IMR-90 (cell line): ENCODE measurements around the gene CST4. TPM values are rescaled to one million over a fixed set of nuclear protein-coding genes. Genes with fewer than 3 reads are reported as not detected.

ENCODE experiments used
- ATAC-seq: fragments of 200-7000 bp; cut with Tn5 transposase; 2 replicates; pipeline ENCODE4 v1.9.1; 2020; ENCODE audit warnings: low read depth, mild to moderate bottlenecking, moderate library complexity
- BruUV-seq: library from RNA; stranded (reverse); fragments of 400-500 nt; replicated peaks from 2 replicates; lab custom pipeline; 2021; lab: Mats Ljungman, UMichigan
- CTCF ChIA-PET: fragments of 300-600 bp; formaldehyde crosslinking; extraction: SDS; loops from one replicate; lab custom pipeline; 2021; ENCODE audit warnings: antibody characterized with exemption; lab: Yijun Ruan, JAX
- POLR2A ChIA-PET: fragments of 300-600 bp; sonication (Branson Sonifier 250); formaldehyde crosslinking; loops from one replicate; lab custom pipeline; 2022; ENCODE audit warnings: antibody characterized with exemption; ENCODE audit not compliant: unreplicated experiment; lab: Charles Lee
- DNase-seq: peaks from one replicate; pipeline ENCODE4 v3.0.0; 2013
- H2AFZ ChIP-seq: replicated peaks from 2 replicates; pipeline ENCODE3; 2013; ENCODE audit warnings: low read length, mild to moderate bottlenecking; ENCODE audit not compliant: poor library complexity
- H2AK5ac ChIP-seq: 2 replicates; pipeline ENCODE4 v1.6.1; 2013; ENCODE audit warnings: low read depth, low read length, inconsistent platforms
- H2AK9ac ChIP-seq: replicated peaks from 2 replicates; pipeline ENCODE3; 2013; ENCODE audit warnings: mild to moderate bottlenecking, low read depth, low read length, moderate library complexity; ENCODE audit not compliant: poor library complexity
- H2BK120ac ChIP-seq: 2 replicates; pipeline ENCODE4 v1.6.1; 2013; ENCODE audit warnings: low read depth, low read length, inconsistent platforms
- H2BK15ac ChIP-seq: 3 replicates; pipeline ENCODE4 v1.6.1; 2013; ENCODE audit warnings: low read depth, low read length, inconsistent platforms
- H2BK20ac ChIP-seq: 2 replicates; pipeline ENCODE4 v1.6.1; 2013; ENCODE audit warnings: low read depth, mild to moderate bottlenecking, inconsistent platforms, low read length, moderate library complexity
- H2BK5ac ChIP-seq: 2 replicates; pipeline ENCODE4 v1.6.1; 2013; ENCODE audit warnings: mild to moderate bottlenecking, low read depth, low read length, inconsistent platforms; ENCODE audit not compliant: poor library complexity, severe bottlenecking
- H3K14ac ChIP-seq: replicated peaks from 2 replicates; pipeline ENCODE4 v1.6.1; 2013; ENCODE audit warnings: low read depth, low read length, inconsistent platforms
- H3K18ac ChIP-seq: 2 replicates; pipeline ENCODE4 v1.6.1; 2013; ENCODE audit warnings: low read depth, low read length, control low read depth
- H3K23ac ChIP-seq: 2 replicates; pipeline ENCODE4 v1.6.1; 2013; ENCODE audit warnings: low read depth, low read length, inconsistent platforms
- H3K27ac ChIP-seq: 2 replicates; pipeline ENCODE4 v1.5.1; 2013; ENCODE audit warnings: mild to moderate bottlenecking, control low read depth, low read length; ENCODE audit not compliant: insufficient read depth
- H3K27me3 ChIP-seq: 2 replicates; pipeline ENCODE4 v1.6.1; 2013; ENCODE audit warnings: low read length; ENCODE audit not compliant: control insufficient read depth, insufficient read depth
- H3K36me3 ChIP-seq: 2 replicates; pipeline ENCODE4 v1.6.1; 2013; ENCODE audit warnings: low read length, mixed read lengths; ENCODE audit not compliant: control insufficient read depth, insufficient read depth
- H3K4ac ChIP-seq: 2 replicates; pipeline ENCODE4 v1.6.1; 2013; ENCODE audit warnings: low read depth, low read length, inconsistent platforms
- H3K4me1 ChIP-seq: 2 replicates; pipeline ENCODE4 v1.6.1; 2013; ENCODE audit warnings: low read length, mixed read lengths; ENCODE audit not compliant: control insufficient read depth, insufficient read depth
- H3K4me2 ChIP-seq: 2 replicates; pipeline ENCODE4 v1.6.1; 2013; ENCODE audit warnings: low read depth, mild to moderate bottlenecking, control low read depth, low read length, moderate library complexity
- H3K4me3 ChIP-seq: 2 replicates; pipeline ENCODE4 v1.5.1; 2013; ENCODE audit warnings: low read depth, mild to moderate bottlenecking, control low read depth, low read length, moderate library complexity; ENCODE audit not compliant: insufficient read depth
- H3K56ac ChIP-seq: 2 replicates; pipeline ENCODE4 v1.6.1; 2013; ENCODE audit warnings: low read length, inconsistent platforms; ENCODE audit not compliant: insufficient read depth; ENCODE audit errors: extremely low read depth
- H3K79me1 ChIP-seq, 2 experiments: 2 replicates each; pipeline ENCODE4 v1.6.1; 2013; ENCODE audit warnings: low read length in 2 of 2, inconsistent platforms in 1 of 2, low read depth in 1 of 2
- H3K9ac ChIP-seq: 2 replicates; pipeline ENCODE4 v1.6.1; 2013; ENCODE audit warnings: low read depth, low read length, control low read depth
- H3K9me1 ChIP-seq: 2 replicates; pipeline ENCODE4 v1.6.1; 2013; ENCODE audit warnings: low read length, inconsistent platforms; ENCODE audit not compliant: insufficient read depth
- H3K9me3 ChIP-seq: 2 replicates; pipeline ENCODE4 v1.6.1; 2013; ENCODE audit warnings: low read length; ENCODE audit not compliant: control insufficient read depth, insufficient read depth
- H4K20me1 ChIP-seq: 2 replicates; pipeline ENCODE4 v1.6.1; 2013; ENCODE audit warnings: low read length, inconsistent platforms; ENCODE audit not compliant: insufficient read depth
- H4K5ac ChIP-seq: 2 replicates; pipeline ENCODE4 v1.6.1; 2013; ENCODE audit warnings: mild to moderate bottlenecking, low read depth, low read length, control low read depth
- H4K8ac ChIP-seq, 2 experiments: 2 replicates each; pipeline ENCODE4 v1.6.1; 2013; ENCODE audit warnings: low read depth in 2 of 2, low read length in 2 of 2, control low read depth in 1 of 2, inconsistent platforms in 1 of 2
- H4K91ac ChIP-seq: 2 replicates; pipeline ENCODE4 v1.6.1; 2013; ENCODE audit warnings: low read depth, low read length, inconsistent platforms; ENCODE audit not compliant: insufficient read depth
- FOS ChIP-seq: fragments of 150-350 bp; IDR thresholded peaks from 2 replicates; pipeline ENCODE4 v1.6.1; 2016; ENCODE audit warnings: low read depth, low read length
- MAFK ChIP-seq: IDR thresholded peaks from 2 replicates; pipeline ENCODE4 v1.6.1; 2012; ENCODE audit warnings: low read depth, low read length, improper control_type of control experiment
- RCOR1 ChIP-seq: IDR thresholded peaks from 2 replicates; pipeline ENCODE4 v1.6.1; 2012; ENCODE audit warnings: mild to moderate bottlenecking, low read length, improper control_type of control experiment; ENCODE audit not compliant: insufficient replicate concordance
- WGBS, 2 experiments: methylation state at CpG; one replicate each; pipeline versions ENCODE4 v1.1.5 to v1.1.7; 2013; ENCODE audit warnings: missing lambda C conversion rate in 2 of 2; ENCODE audit not compliant: insufficient read length in 1 of 2; ENCODE audit errors: extremely low coverage in 2 of 2; 5-methylcytosine and 5-hydroxymethylcytosine counted together
- dilution Hi-C: fragments of 300-500 bp; cut with HindIII; formaldehyde crosslinking; loops from one replicate; pipeline ENCODE4 v1.14.3; 2018; ENCODE audit warnings: low sequenced_read_pairs; ENCODE audit not compliant: unreplicated experiment
- in situ Hi-C: fragments of 300-500 bp; cut with MboI; formaldehyde crosslinking; loops from 3 replicates; pipeline ENCODE4 v1.14.3; 2019; ENCODE audit warnings: low sequenced_read_pairs, inconsistent platforms, mixed read lengths
- intact Hi-C: fragments of 100-400 bp; cut with micrococcal nuclease; formaldehyde crosslinking; loops from 2 replicates; pipeline ENCODE4 v1.10.0; 2022
- polyA plus RNA-seq, 3 experiments: library from polyadenylated mRNA; depleted of rRNA; stranded (reverse); fragments of >200 nt; gene quantifications; 2 replicates each; pipeline ENCODE4 v1.2.3, GENCODE V29; 2012; ENCODE audit warnings: low replicate concordance in 1 of 3
- total RNA-seq: library from RNA; depleted of rRNA; stranded (reverse); fragments of >200 nt; gene quantifications from 2 replicates; pipeline ENCODE4 v1.2.3, GENCODE V29; 2012

The CST4 gene
- total and polyA plus RNA-seq, 2 of the 4 experiments (the other 2 are of a cell fraction), result not detected

DNA sequence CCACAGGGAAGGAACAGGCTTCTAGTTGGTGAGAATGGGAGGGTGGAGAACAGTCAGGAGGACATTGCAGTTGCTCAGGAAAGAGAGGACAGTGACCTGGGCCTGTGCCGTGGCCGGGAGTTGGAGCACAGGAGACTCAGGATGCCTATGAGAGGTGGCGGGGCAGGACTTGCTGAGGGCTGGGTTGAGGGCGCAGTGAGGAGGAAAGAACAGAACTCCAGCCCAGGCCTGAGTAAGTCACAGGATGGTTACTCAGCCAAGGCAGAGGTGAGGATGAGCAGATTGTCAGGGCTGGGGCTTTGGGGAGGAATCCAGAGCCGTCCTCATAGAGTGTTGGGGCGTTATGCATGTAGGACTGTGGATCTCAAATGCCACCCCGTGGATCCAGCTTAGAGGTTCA is 21.2 kb downstream of the CST4 start:
- in situ Hi-C loops, result loop anchor here (10.0 kb wide), 1 partner anchor 327 kb away; no protein-coding TSS in a partner anchor
- BruUV-seq, result no TSS peak
- POLR2A ChIA-PET, result no interaction called here

More for the DNA sequence above, 21.2 kb downstream of the CST4 start:
- Histone ChIP-seq H2AFZ (no peak overlapping the region), H4K20me1 (no peaks in the 10 kb centered on the region), H3K9me3 (no peaks in the 10 kb centered on the region), H2AK9ac (no peak overlapping the region), H3K4me1 (no peaks in the 10 kb centered on the region), H3K4me2 (no peak overlapping the region), H4K8ac (no peak overlapping the region), H2BK120ac (no peak overlapping the region), H3K4ac (no peak overlapping the region), H3K9me1 (no peaks in the 10 kb centered on the region), H3K9ac (no peak overlapping the region), H3K79me1 (no peaks in the 10 kb centered on the region), H3K18ac (no peak overlapping the region), H3K56ac (no peak overlapping the region), H2AK5ac (no peak overlapping the region), H3K27me3 (peaks cover 8% of the 10 kb centered on the region), H4K91ac (no peak overlapping the region), H3K14ac (no peak overlapping the region), H3K36me3 (no peaks in the 10 kb centered on the region), H2BK5ac (no peak overlapping the region), H2BK20ac (no peak overlapping the region), H4K5ac (no peak overlapping the region), H3K23ac (no peak overlapping the region), H2BK15ac (no peak overlapping the region), H3K27ac (no peak overlapping the region), H3K4me3 (no peak overlapping the region)
- intact Hi-C loops, result loop anchor here (1.0 to 10.0 kb wide), 4 partner anchors 57 to 433 kb away; no protein-coding TSS in a partner anchor
- ATAC-seq, result no peak
- dilution Hi-C loops, result no loop called here
- CTCF ChIA-PET, result interaction anchor here (0.8 to 1.2 kb wide), 4 partner anchors 7 to 329 kb away, joined by 3 to 5 read pairs (median 4); no protein-coding TSS in a partner anchor
- DNase-seq, result no peak
- TF ChIP-seq FOS, result no peak
- TF ChIP-seq MAFK, result no peak
- TF ChIP-seq RCOR1, result no peak
- 87% methylated on average over 3 of the region's 7 CpGs; no CpG with 5 or more reads in 1 of the 2 experiments for WGBS, 2 experiments
